Liver (tissue), 3 donors: ENCODE measurements around the gene ZC3HAV1.

Experiments used
- FOXA1 ChIP-seq: IDR thresholded peaks from 2 replicates; pipeline ENCODE4 v1.6.1; 2016; ENCODE audit warnings: antibody characterized with exemption
- NR2F2 ChIP-seq: IDR thresholded peaks from 2 replicates; pipeline ENCODE4 v1.6.1; 2016; ENCODE audit warnings: antibody characterized with exemption
- SP1 ChIP-seq: IDR thresholded peaks from 2 replicates; pipeline ENCODE4 v1.6.1; 2018; ENCODE audit warnings: antibody characterized with exemption, mild to moderate bottlenecking
- YY1 ChIP-seq: IDR thresholded peaks from 2 replicates; pipeline ENCODE4 v1.6.1; 2016; ENCODE audit warnings: antibody characterized with exemption, mild to moderate bottlenecking
- TF ChIP-seq, protein P1 (sequence below): fragments of 150-350 bp; IDR thresholded peaks from 2 replicates; pipeline ENCODE4 v1.5.1; 2017; ENCODE audit warnings: improper control_type of control experiment, low read depth, low read length; ENCODE audit not compliant: missing input control
- TF ChIP-seq, protein P2 (sequence below): IDR thresholded peaks from 2 replicates; pipeline ENCODE4 v1.6.1; 2016; ENCODE audit warnings: antibody characterized with exemption, mild to moderate bottlenecking
- TF ChIP-seq, protein P3 (sequence below): IDR thresholded peaks from 2 replicates; pipeline ENCODE4 v1.6.1; 2016; ENCODE audit warnings: antibody characterized with exemption
- TF ChIP-seq, protein P4 (sequence below): IDR thresholded peaks from 2 replicates; pipeline ENCODE4 v1.6.1; 2016; ENCODE audit warnings: antibody characterized with exemption
- donor health status: healthy.
- donor health status: healthy.

DNA sequence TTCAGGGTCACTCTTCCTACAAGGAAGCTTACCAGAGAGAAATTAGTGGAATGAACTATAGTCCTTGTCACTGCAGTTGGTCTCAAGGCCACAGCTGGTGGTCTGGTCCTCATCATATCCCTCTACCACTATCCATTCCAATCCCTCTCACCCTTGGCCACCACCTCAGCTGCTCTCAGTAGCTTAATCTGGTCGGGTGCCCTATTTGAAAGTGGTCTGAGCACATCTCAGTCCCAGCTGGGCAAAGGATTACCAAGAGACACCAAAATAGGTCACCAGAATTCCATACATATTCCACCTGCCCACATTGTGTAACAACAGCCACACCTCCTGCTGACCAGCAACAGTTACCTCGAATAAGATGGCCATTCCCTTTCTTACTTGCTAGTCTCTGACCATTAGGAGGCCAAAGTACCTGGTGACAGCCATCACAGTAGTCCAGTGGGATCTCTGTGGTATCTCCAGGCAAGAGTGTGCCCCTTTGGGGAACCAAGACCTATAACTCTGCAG lies 3.3 kb upstream of the ZC3HAV1 start:
- TF ChIP-seq, protein P1, sequence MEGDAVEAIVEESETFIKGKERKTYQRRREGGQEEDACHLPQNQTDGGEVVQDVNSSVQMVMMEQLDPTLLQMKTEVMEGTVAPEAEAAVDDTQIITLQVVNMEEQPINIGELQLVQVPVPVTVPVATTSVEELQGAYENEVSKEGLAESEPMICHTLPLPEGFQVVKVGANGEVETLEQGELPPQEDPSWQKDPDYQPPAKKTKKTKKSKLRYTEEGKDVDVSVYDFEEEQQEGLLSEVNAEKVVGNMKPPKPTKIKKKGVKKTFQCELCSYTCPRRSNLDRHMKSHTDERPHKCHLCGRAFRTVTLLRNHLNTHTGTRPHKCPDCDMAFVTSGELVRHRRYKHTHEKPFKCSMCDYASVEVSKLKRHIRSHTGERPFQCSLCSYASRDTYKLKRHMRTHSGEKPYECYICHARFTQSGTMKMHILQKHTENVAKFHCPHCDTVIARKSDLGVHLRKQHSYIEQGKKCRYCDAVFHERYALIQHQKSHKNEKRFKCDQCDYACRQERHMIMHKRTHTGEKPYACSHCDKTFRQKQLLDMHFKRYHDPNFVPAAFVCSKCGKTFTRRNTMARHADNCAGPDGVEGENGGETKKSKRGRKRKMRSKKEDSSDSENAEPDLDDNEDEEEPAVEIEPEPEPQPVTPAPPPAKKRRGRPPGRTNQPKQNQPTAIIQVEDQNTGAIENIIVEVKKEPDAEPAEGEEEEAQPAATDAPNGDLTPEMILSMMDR = no peak
- no peak for TF ChIP-seq SP1
- TF ChIP-seq, protein P2, sequence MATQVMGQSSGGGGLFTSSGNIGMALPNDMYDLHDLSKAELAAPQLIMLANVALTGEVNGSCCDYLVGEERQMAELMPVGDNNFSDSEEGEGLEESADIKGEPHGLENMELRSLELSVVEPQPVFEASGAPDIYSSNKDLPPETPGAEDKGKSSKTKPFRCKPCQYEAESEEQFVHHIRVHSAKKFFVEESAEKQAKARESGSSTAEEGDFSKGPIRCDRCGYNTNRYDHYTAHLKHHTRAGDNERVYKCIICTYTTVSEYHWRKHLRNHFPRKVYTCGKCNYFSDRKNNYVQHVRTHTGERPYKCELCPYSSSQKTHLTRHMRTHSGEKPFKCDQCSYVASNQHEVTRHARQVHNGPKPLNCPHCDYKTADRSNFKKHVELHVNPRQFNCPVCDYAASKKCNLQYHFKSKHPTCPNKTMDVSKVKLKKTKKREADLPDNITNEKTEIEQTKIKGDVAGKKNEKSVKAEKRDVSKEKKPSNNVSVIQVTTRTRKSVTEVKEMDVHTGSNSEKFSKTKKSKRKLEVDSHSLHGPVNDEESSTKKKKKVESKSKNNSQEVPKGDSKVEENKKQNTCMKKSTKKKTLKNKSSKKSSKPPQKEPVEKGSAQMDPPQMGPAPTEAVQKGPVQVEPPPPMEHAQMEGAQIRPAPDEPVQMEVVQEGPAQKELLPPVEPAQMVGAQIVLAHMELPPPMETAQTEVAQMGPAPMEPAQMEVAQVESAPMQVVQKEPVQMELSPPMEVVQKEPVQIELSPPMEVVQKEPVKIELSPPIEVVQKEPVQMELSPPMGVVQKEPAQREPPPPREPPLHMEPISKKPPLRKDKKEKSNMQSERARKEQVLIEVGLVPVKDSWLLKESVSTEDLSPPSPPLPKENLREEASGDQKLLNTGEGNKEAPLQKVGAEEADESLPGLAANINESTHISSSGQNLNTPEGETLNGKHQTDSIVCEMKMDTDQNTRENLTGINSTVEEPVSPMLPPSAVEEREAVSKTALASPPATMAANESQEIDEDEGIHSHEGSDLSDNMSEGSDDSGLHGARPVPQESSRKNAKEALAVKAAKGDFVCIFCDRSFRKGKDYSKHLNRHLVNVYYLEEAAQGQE = no peak
- TF ChIP-seq YY1 = no peak
- no peak for TF ChIP-seq FOXA1
- TF ChIP-seq, protein P3, sequence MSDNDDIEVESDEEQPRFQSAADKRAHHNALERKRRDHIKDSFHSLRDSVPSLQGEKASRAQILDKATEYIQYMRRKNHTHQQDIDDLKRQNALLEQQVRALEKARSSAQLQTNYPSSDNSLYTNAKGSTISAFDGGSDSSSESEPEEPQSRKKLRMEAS = no peak
- TF ChIP-seq NR2F2 = no peak
- TF ChIP-seq, protein P4, sequence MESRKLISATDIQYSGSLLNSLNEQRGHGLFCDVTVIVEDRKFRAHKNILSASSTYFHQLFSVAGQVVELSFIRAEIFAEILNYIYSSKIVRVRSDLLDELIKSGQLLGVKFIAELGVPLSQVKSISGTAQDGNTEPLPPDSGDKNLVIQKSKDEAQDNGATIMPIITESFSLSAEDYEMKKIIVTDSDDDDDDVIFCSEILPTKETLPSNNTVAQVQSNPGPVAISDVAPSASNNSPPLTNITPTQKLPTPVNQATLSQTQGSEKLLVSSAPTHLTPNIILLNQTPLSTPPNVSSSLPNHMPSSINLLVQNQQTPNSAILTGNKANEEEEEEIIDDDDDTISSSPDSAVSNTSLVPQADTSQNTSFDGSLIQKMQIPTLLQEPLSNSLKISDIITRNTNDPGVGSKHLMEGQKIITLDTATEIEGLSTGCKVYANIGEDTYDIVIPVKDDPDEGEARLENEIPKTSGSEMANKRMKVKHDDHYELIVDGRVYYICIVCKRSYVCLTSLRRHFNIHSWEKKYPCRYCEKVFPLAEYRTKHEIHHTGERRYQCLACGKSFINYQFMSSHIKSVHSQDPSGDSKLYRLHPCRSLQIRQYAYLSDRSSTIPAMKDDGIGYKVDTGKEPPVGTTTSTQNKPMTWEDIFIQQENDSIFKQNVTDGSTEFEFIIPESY = no peak
